ENCODE results near the gene DLK2. TPM values are rescaled to one million over a fixed set of nuclear protein-coding genes. Genes with fewer than 3 reads are reported as not detected.

Gene DLK2
- total RNA-seq, 1 experiment from 2014 or later: 1.6 TPM

GRCh38 chr6:43490523-43490939 is 35.2 kb upstream of the DLK2 start:
- POLR2A ChIA-PET: no interaction called here
- no peak for ATAC-seq
- BruUV-seq (replicated peaks): no TSS peak
- TF ChIP-seq YY1 (IDR thresholded peaks at IDR 0.05; ENCODE audit: extremely low read depth, insufficient replicate concordance, low read depth, low read length) (no peak), ZNF274 (IDR thresholded peaks at IDR 0.05; ENCODE audit: low read depth, low read length) (no peak), REST (IDR thresholded peaks at IDR 0.05; ENCODE audit: low read depth) (no peak), TCF7L2 (IDR thresholded peaks at IDR 0.05; ENCODE audit: borderline replicate concordance, extremely low read depth, insufficient read depth, insufficient read length) (no peak), EZH2 (IDR thresholded peaks at IDR 0.05) (no peak), JUND (IDR thresholded peaks at IDR 0.05) (no peak), FOSL1 (IDR thresholded peaks at IDR 0.05; ENCODE audit: low read depth) (no peak), CTCF (IDR thresholded peaks at IDR 0.05 in 2 of 3, conservative IDR thresholded peaks at IDR 0.05 in 1 of 3; ENCODE audit: borderline replicate concordance in 1 of 3, insufficient read depth in 1 of 3, low read depth in 2 of 3, low read length in 2 of 3) (no peak), SIN3A (IDR thresholded peaks at IDR 0.05; ENCODE audit: low read depth) (no peak), ATF3 (IDR thresholded peaks at IDR 0.05) (no peak), EZH2phosphoT487 (IDR thresholded peaks at IDR 0.05; ENCODE audit: borderline replicate concordance) (no peak), RAD21 (IDR thresholded peaks at IDR 0.05; ENCODE audit: low read depth) (no peak), ELF1 (IDR thresholded peaks at IDR 0.05; ENCODE audit: borderline replicate concordance, low read depth) (no peak), MAX (IDR thresholded peaks at IDR 0.05) (no peak), ZBTB33 (IDR thresholded peaks at IDR 0.05; ENCODE audit: extremely low read depth, insufficient replicate concordance, low read length) (no peak), ZFX (IDR thresholded peaks at IDR 0.05) (no peak), CEBPB (IDR thresholded peaks at IDR 0.05; ENCODE audit: low read depth) (no peak)
- CTCF ChIA-PET: interaction anchor here (1.7 kb wide), 1 partner anchor 15 kb away, joined by 7 read pairs; no protein-coding TSS in a partner anchor
- Histone ChIP-seq H3K36me3 (ENCODE audit: control insufficient read depth in 1 of 2, insufficient read depth in 2 of 2, low read length in 2 of 2) (no peaks in the 10 kb centered on the region), H3K79me2 (ENCODE audit: insufficient read depth, low read length) (peaks cover 48% of the 10 kb centered on the region), H2AFZ (ENCODE audit: low read depth, low read length, poor library complexity, severe bottlenecking) (no peak overlapping the region), H3K27me3 (ENCODE audit: insufficient read depth, low read length) (no peaks in the 10 kb centered on the region), H3K9ac (ENCODE audit: low read length) (no peak overlapping the region), H4K20me1 (ENCODE audit: insufficient read depth) (no peaks in the 10 kb centered on the region), H3K4me3 (replicated peaks in 1 of 2; ENCODE audit: low read depth in 1 of 2, low read length in 2 of 2) (no peak overlapping the region), H3K4me1 (ENCODE audit: control insufficient read depth in 1 of 2, insufficient read depth in 2 of 2, low read length in 2 of 2) (peaks cover 11 to 36% of the 10 kb centered on the region in 2 experiments), H3K9me2 (ENCODE audit: insufficient read depth) (no peaks in the 10 kb centered on the region), H3K27ac (ENCODE audit: low read depth, low read length) (no peak overlapping the region), H3K4me2 (ENCODE audit: low read length) (no peak overlapping the region), H3K9me3 (ENCODE audit: control insufficient read depth in 1 of 2, insufficient read depth in 1 of 2, low read depth in 1 of 2, low read length in 2 of 2) (no peaks in the 10 kb centered on the region)
- no peak for DNase-seq (ENCODE audit: low read depth, low spot score)
- RAD21 ChIA-PET (ENCODE audit: low non-redundant PET in 1 of 2, low total read pairs in 2 of 2, uncharacterized antibody in 2 of 2, unreplicated experiment in 2 of 2): no interaction called here
- intact Hi-C loops (cut with micrococcal nuclease): no loop called here

All from HCT116 (cell line).